Mammary epithelial cell (primary cell): ENCODE data around the gene RNF223.

Experiments
- CTCF ChIP-seq, 2 donors: IDR thresholded peaks in 1 of 2; conservative IDR thresholded peaks in 1 of 2; 2 replicates each; pipeline ENCODE4 v1.5.1; 2011 to 2012; ENCODE audit warnings: inconsistent platforms in 2 of 2, low read length in 2 of 2, mild to moderate bottlenecking in 2 of 2, control low read depth in 1 of 2, low read depth in 1 of 2; ENCODE audit not compliant: insufficient read depth in 1 of 2; ENCODE audit errors: extremely low read depth in 1 of 2
- EZH2 ChIP-seq: IDR thresholded peaks from 2 replicates; pipeline ENCODE4 v1.6.1; 2012; ENCODE audit warnings: low read length, inconsistent platforms, borderline replicate concordance

- TF ChIP-seq CTCF (conservative IDR thresholded peaks at IDR 0.05 in 1 of 2, IDR thresholded peaks at IDR 0.05 in 1 of 2; ENCODE audit: extremely low read depth in 1 of 2, insufficient read depth in 1 of 2, low read depth in 1 of 2, low read length in 2 of 2) (no peak), EZH2 (no peak)
These were observed 18.0 kb downstream of the RNF223 start for GRCh38 chr1:1055841-1056736.
